ENCODE data around the gene ZBTB7C. TPM values are rescaled to one million over a fixed set of nuclear protein-coding genes. Genes with fewer than 3 reads are reported as not detected.

ZBTB7C gene
- polyA plus RNA-seq, 2 of the 4 experiments (the other 2 are of a cell fraction) = 0.10 to 0.12 TPM

GRCh38 chr18:48351216-48352050 lies 57.8 kb downstream of the ZBTB7C start (continued):
- TF ChIP-seq NFE2L2 (conservative IDR thresholded peaks at IDR 0.05; ENCODE audit: low read length) (no peak), EP300 (IDR thresholded peaks at IDR 0.05) (no peak), RAD21 (conservative IDR thresholded peaks at IDR 0.05 in 1 of 2, IDR thresholded peaks at IDR 0.05 in 1 of 2) (no peak)
- TF ChIP-seq, protein P1, sequence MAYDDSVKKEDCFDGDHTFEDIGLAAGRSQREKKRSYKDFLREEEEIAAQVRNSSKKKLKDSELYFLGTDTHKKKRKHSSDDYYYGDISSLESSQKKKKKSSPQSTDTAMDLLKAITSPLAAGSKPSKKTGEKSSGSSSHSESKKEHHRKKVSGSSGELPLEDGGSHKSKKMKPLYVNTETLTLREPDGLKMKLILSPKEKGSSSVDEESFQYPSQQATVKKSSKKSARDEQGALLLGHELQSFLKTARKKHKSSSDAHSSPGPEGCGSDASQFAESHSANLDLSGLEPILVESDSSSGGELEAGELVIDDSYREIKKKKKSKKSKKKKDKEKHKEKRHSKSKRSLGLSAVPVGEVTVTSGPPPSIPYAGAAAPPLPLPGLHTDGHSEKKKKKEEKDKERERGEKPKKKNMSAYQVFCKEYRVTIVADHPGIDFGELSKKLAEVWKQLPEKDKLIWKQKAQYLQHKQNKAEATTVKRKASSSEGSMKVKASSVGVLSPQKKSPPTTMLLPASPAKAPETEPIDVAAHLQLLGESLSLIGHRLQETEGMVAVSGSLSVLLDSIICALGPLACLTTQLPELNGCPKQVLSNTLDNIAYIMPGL (CRISPR knock-in tag; IDR thresholded peaks at IDR 0.05; ENCODE audit: borderline replicate concordance) = no peak

DNA sequence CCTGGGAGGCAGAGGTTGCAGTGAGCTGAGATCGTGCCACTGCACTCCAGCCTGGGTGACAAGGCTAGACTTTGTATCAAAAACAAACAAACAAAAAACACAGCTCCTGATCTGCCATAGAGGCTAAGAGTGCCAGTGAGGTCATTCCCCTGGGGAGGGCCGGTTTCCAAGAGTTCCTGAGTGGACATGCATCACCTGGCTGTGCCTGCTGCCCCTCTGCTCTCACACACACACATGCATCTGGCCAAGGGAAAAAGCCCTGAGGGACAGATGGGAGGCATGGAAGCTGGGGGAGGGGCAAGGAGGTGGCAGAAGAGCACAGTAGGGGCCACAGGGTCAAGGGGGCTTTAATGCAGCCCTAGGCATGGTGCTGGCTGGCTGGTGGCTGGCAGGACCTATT lies 60.4 kb downstream of the ZBTB7C start:
- H3K4me3 ChIP-seq = no peak overlapping the region
- WGBS (ENCODE audit: missing lambda C conversion rate) = 41% methylated on average over 2 of the region's 2 CpGs
- TF ChIP-seq RARB (CRISPR knock-in tag; IDR thresholded peaks at IDR 0.05) (no peak), FOXS1 (CRISPR knock-in tag; IDR thresholded peaks at IDR 0.05) (no peak), MYC (IDR thresholded peaks at IDR 0.05; ENCODE audit: borderline replicate concordance, low read length) (no peak), BHLHE40 (IDR thresholded peaks at IDR 0.05; ENCODE audit: low read depth, low read length) (no peak), EP300 (IDR thresholded peaks at IDR 0.05) (no peak), FOSB (CRISPR knock-in tag; IDR thresholded peaks at IDR 0.05) (no peak), NFE2L2 (conservative IDR thresholded peaks at IDR 0.05; ENCODE audit: low read length) (no peak), E2F6 (IDR thresholded peaks at IDR 0.05; ENCODE audit: borderline replicate concordance, low read depth) (no peak), HOXB5 (CRISPR knock-in tag; IDR thresholded peaks at IDR 0.05) (no peak), RAD21 (conservative IDR thresholded peaks at IDR 0.05 in 1 of 2, IDR thresholded peaks at IDR 0.05 in 1 of 2) (no peak), NR3C1 (IDR thresholded peaks at IDR 0.05) (no peak), REST (IDR thresholded peaks at IDR 0.05) (no peak)
- H3K4me2 ChIP-seq = no peak overlapping the region
- ATAC-seq (no peak), FAIRE-seq (no peak), DNase-seq (ENCODE audit: low read depth in 1 of 2, low spot score in 1 of 2) (no peak)
- H3K27ac ChIP-seq = no peak overlapping the region
- no peaks in the 10 kb centered on the region for H3K4me1 ChIP-seq
- CTCF ChIA-PET = interaction anchor here (1.6 to 1.9 kb wide), 2 partner anchors 9 to 53 kb away, joined by 3 to 6 read pairs; no protein-coding TSS in a partner anchor
- POLR2A ChIA-PET = no interaction called here
- no peaks in the 10 kb centered on the region for H3K9me3 ChIP-seq

GRCh38 chr18:48347756-48348326 lies 61.3 kb downstream of the ZBTB7C start:
- TF ChIP-seq TFCP2L1 (CRISPR knock-in tag; IDR thresholded peaks at IDR 0.05) = no peak
- TF ChIP-seq RNF2 (IDR thresholded peaks at IDR 0.05; ENCODE audit: borderline replicate concordance, low read depth) = no peak
- no peak for TF ChIP-seq SMC3 (IDR thresholded peaks at IDR 0.05)
- no peak for TF ChIP-seq CHD4 (IDR thresholded peaks at IDR 0.05; ENCODE audit: borderline replicate concordance)
- Histone ChIP-seq H3K27ac (no peak overlapping the region), H3K9me3 (no peaks in the 10 kb centered on the region), H3K4me2 (no peak overlapping the region), H3K4me1 (no peaks in the 10 kb centered on the region), H3K4me3 (no peak overlapping the region)
- no peak for ATAC-seq
- DNase-seq (ENCODE audit: low read depth in 1 of 2, low spot score in 1 of 2) = no peak
- FAIRE-seq = no peak
- 59% methylated on average over 3 of the region's 3 CpGs for WGBS (ENCODE audit: missing lambda C conversion rate)
- ChIA-PET POLR2A (no interaction called here), CTCF (interaction anchor here (0.7 to 1.9 kb wide), 5 partner anchors 8 to 117 kb away, joined by 3 to 6 read pairs (median 3); no protein-coding TSS in a partner anchor)

Measured in A549 (cell line).